Trophoblast cell (in vitro differentiated cells and primary cell): ENCODE data around the gene KIAA0930.

Experiments
- DNase-seq, 2 donors: peaks; one replicate each; pipeline ENCODE4 v3.0.0-alpha.2; 2016
- H2AFZ ChIP-seq: 2 replicates; pipeline ENCODE4 v1.6.1; 2013; ENCODE audit warnings: low read length, moderate library complexity, mild to moderate bottlenecking; ENCODE audit not compliant: insufficient read depth, poor library complexity
- H2AK5ac ChIP-seq: 2 replicates; pipeline ENCODE4 v1.6.1; 2013; ENCODE audit warnings: mild to moderate bottlenecking, low read length
- H2BK120ac ChIP-seq: 2 replicates; pipeline ENCODE4 v1.6.1; 2013; ENCODE audit warnings: low read length, mild to moderate bottlenecking, moderate library complexity; ENCODE audit not compliant: insufficient read depth, poor library complexity
- H2BK12ac ChIP-seq: 2 replicates; pipeline ENCODE4 v1.6.1; 2013; ENCODE audit warnings: mild to moderate bottlenecking, low read length, moderate library complexity
- H2BK5ac ChIP-seq: 2 replicates; pipeline ENCODE4 v1.6.1; 2013; ENCODE audit warnings: low read length, low read depth, moderate library complexity, mild to moderate bottlenecking; ENCODE audit not compliant: poor library complexity
- H3K14ac ChIP-seq: 2 replicates; pipeline ENCODE4 v1.6.1; 2013; ENCODE audit warnings: mild to moderate bottlenecking, low read length
- H3K18ac ChIP-seq: 2 replicates; pipeline ENCODE4 v1.6.1; 2013; ENCODE audit warnings: mild to moderate bottlenecking, low read length
- H3K23ac ChIP-seq: 2 replicates; pipeline ENCODE4 v1.6.1; 2013; ENCODE audit warnings: low read length
- H3K27ac ChIP-seq: 2 replicates; pipeline ENCODE4 v1.5.1; 2013; ENCODE audit warnings: low read depth, mild to moderate bottlenecking, inconsistent platforms, low read length, moderate library complexity
- H3K27me3 ChIP-seq: 2 replicates; pipeline ENCODE4 v1.6.1; 2013; ENCODE audit warnings: inconsistent platforms, mild to moderate bottlenecking, low read length, moderate library complexity; ENCODE audit not compliant: insufficient read depth
- H3K36me3 ChIP-seq, 2 experiments: 1 replicate in 1 of 2; 2 replicates in 1 of 2; pipeline ENCODE4 v1.6.1; 2013; ENCODE audit warnings: low read length in 2 of 2, mild to moderate bottlenecking in 2 of 2, moderate library complexity in 1 of 2; ENCODE audit not compliant: insufficient read depth in 2 of 2, control insufficient read depth in 1 of 2
- H3K4ac ChIP-seq: 2 replicates; pipeline ENCODE4 v1.6.1; 2013; ENCODE audit warnings: low read depth, mild to moderate bottlenecking, low read length, moderate library complexity
- H3K4me1 ChIP-seq, 2 experiments: 1 replicate in 1 of 2; 2 replicates in 1 of 2; pipeline ENCODE4 v1.6.1; 2013; ENCODE audit warnings: low read length in 2 of 2, mild to moderate bottlenecking in 2 of 2, moderate library complexity in 1 of 2; ENCODE audit not compliant: insufficient read depth in 2 of 2, control insufficient read depth in 1 of 2
- H3K4me2 ChIP-seq: 2 replicates; pipeline ENCODE4 v1.6.1; 2013; ENCODE audit warnings: inconsistent platforms, mild to moderate bottlenecking, low read length, moderate library complexity
- H3K4me3 ChIP-seq: 2 replicates; pipeline ENCODE4 v1.5.1; 2013; ENCODE audit warnings: mild to moderate bottlenecking, low read depth, low read length, inconsistent platforms
- H3K79me1 ChIP-seq: one replicate; pipeline ENCODE4 v1.6.1; 2013; ENCODE audit warnings: low read length
- H3K79me2 ChIP-seq: 2 replicates; pipeline ENCODE4 v1.6.1; 2013; ENCODE audit warnings: low read length, mild to moderate bottlenecking; ENCODE audit not compliant: control insufficient read depth, insufficient read depth, poor library complexity
- H3K9ac ChIP-seq: 2 replicates; pipeline ENCODE4 v1.6.1; 2013; ENCODE audit warnings: mild to moderate bottlenecking, low read length
- H3K9me3 ChIP-seq: 2 replicates; pipeline ENCODE4 v1.6.1; 2013; ENCODE audit warnings: low read depth, mild to moderate bottlenecking, control low read depth, inconsistent platforms, low read length; ENCODE audit not compliant: insufficient read depth
- H4K12ac ChIP-seq: 2 replicates; pipeline ENCODE4 v1.6.1; 2013; ENCODE audit warnings: low read depth, mild to moderate bottlenecking, low read length, moderate library complexity
- H4K8ac ChIP-seq: 2 replicates; pipeline ENCODE4 v1.6.1; 2013; ENCODE audit warnings: low read depth, mild to moderate bottlenecking, low read length, moderate library complexity
- H4K91ac ChIP-seq: one replicate; pipeline ENCODE4 v1.6.1; 2013; ENCODE audit warnings: low read depth, mild to moderate bottlenecking, low read length, moderate library complexity
- WGBS: extraction: QIAGEN DNeasy Blood & Tissue Kit; methylation state at CpG from one replicate; pipeline ENCODE4 v1.1.7; 2013; ENCODE audit warnings: missing lambda C conversion rate; ENCODE audit not compliant: insufficient read length, insufficient coverage; ENCODE audit errors: extremely low coverage; 5-methylcytosine and 5-hydroxymethylcytosine counted together

KIAA0930 gene

DNA sequence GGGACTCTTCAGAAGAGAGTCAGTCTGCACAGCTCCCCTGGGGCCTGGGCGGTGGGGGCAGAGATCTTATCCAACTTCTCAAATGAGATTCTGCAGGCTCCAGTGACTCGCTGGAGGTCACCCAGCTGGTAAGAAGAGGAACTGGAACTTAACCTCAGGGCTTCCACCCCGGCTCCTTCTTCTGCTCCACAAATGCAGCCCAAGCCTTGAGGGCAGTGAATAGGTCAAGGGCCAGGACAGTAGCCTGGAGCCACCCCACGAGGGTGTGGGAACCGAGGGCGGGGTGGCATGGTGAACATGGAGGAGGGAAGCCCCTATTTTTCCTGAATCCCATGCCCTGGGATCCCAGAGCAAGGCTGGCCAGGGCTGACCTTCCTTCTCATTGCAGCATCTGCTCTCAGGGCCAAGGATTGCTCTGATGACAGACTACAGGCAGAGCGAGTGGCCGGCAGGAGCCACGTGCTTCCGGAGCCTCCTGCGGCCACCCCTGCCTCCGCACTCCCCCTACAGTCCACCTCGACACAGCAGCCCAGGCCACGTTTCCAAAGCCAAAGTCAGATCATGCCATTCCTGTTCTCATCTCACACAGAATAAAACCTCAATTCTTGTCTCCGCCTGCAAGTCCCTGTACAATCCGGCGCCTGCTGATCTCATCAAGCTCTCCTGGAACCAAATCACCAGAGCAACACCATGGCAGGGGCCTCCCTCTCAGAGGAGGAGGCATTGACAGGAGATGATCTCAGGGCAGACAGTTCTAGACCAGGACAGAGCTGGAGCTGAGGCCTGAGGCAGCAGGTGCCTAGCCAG is 23.0 kb upstream of the KIAA0930 start:
- Histone ChIP-seq H3K9ac (no peak overlapping the region), H3K4me3 (no peak overlapping the region), H3K79me1 (peaks cover 16% of the 10 kb centered on the region), H3K4me1 (peaks cover 17 to 23% of the 10 kb centered on the region in 2 experiments), H3K18ac (peak overlapping the region; percentile 8), H4K91ac (peak overlapping the region; percentile 78), H3K14ac (peak overlapping the region; percentile 5), H2BK5ac (peak overlapping the region; percentile 52), H2AFZ (peak overlapping the region; percentile 8), H4K12ac (no peak overlapping the region), H3K9me3 (no peaks in the 10 kb centered on the region), H2BK120ac (peak overlapping the region; percentile 61), H3K27ac (peak overlapping the region; percentile 14), H3K79me2 (peaks cover 2% of the 10 kb centered on the region), H2BK12ac (peak overlapping the region; percentile 34), H3K27me3 (no peaks in the 10 kb centered on the region), H3K4ac (no peak overlapping the region), H3K23ac (no peak overlapping the region), H4K8ac (peak overlapping the region; percentile 5), H3K36me3 (no peaks in the 10 kb centered on the region), H2AK5ac (no peak overlapping the region), H3K4me2 (peak overlapping the region; percentile 8)
- no CpG with 5 or more reads among the region's 17 CpGs for WGBS
- peak; percentile 83 to 85 for DNase-seq

GRCh38 chr22:45262931-45263462 is 22.3 kb upstream of the KIAA0930 start:
- Histone ChIP-seq H3K9me3 (no peaks in the 10 kb centered on the region), H2BK120ac (peak overlapping the region; percentile 34), H3K4me1 (peaks cover 17 to 23% of the 10 kb centered on the region in 2 experiments), H2AFZ (no peak overlapping the region), H3K36me3 (no peaks in the 10 kb centered on the region), H2BK5ac (no peak overlapping the region), H4K12ac (no peak overlapping the region), H2AK5ac (peak overlapping the region; percentile 93), H3K4ac (no peak overlapping the region), H3K9ac (no peak overlapping the region), H3K79me2 (peaks cover 2% of the 10 kb centered on the region), H4K8ac (peak overlapping the region; percentile 1), H3K79me1 (peaks cover 15% of the 10 kb centered on the region), H2BK12ac (peak overlapping the region; percentile 20), H3K4me2 (no peak overlapping the region), H3K14ac (no peak overlapping the region), H4K91ac (peak overlapping the region; percentile 42), H3K23ac (no peak overlapping the region), H3K27ac (peak overlapping the region; percentile 46), H3K4me3 (no peak overlapping the region), H3K27me3 (no peaks in the 10 kb centered on the region), H3K18ac (peak overlapping the region; percentile 21)
- WGBS = no CpG with 5 or more reads among the region's 14 CpGs
- DNase-seq = no peak

DNA sequence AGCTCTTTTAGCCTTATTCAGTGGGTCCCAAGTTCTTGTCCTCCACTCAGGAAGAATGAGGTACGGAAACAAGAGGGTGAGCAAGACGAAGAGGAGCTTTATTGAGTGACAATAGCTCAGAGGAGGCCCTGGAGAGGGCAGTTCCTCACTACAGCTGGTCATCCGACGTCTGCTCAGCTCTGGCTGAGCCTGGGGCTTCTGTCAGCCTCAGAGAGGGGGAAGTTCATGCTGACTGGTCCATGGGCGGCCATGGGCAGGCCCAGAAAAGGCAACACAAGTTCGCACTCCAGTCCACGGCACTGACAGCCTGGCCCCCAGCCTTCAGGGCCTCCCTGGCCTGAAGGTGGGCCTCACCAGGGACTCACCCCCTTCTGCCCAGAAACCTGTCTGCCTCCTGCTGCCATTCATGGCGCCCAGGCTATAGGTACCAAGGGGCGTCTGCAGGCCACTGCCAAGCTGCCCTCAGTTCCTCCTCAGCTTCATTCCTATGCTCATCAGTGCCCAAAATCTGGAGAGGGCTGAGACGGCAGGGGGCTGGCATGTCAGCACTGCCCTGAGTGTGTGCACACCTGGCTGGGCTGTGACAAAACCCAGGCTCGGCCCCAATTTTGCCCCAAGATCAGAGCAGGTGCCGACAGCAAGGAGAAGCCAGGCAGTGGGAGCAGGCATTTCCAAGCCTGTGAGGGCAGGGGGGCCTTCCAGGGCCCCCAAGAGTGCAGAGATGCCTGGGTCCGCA is 21.7 kb upstream of the KIAA0930 start:
- peaks cover 12% of the 10 kb centered on the region for H3K79me1 ChIP-seq
- peak overlapping the region; percentile 46 for H3K18ac ChIP-seq
- DNase-seq = no peak
- no peak overlapping the region for H3K4me2 ChIP-seq
- no peak overlapping the region for H3K27ac ChIP-seq
- H3K79me2 ChIP-seq = peaks cover 2% of the 10 kb centered on the region
- peak overlapping the region; percentile 53 for H4K8ac ChIP-seq
- H3K14ac ChIP-seq = peak overlapping the region; percentile 85
- peaks cover 17 to 23% of the 10 kb centered on the region in 2 experiments for H3K4me1 ChIP-seq
- no peak overlapping the region for H2BK5ac ChIP-seq
- no peaks in the 10 kb centered on the region for H3K36me3 ChIP-seq
- H4K91ac ChIP-seq = peak overlapping the region; percentile 42
- H2BK120ac ChIP-seq = peak overlapping the region; percentile 70
- H2AK5ac ChIP-seq = peak overlapping the region; percentile 93
- no peaks in the 10 kb centered on the region for H3K27me3 ChIP-seq
- H3K9me3 ChIP-seq = no peaks in the 10 kb centered on the region
- H3K23ac ChIP-seq = no peak overlapping the region
- WGBS = no CpG with 5 or more reads among the region's 13 CpGs
- H2BK12ac ChIP-seq = peak overlapping the region; percentile 52
- H3K4ac ChIP-seq = no peak overlapping the region
- no peak overlapping the region for H4K12ac ChIP-seq
- no peak overlapping the region for H3K9ac ChIP-seq
- H3K4me3 ChIP-seq = no peak overlapping the region
- no peak overlapping the region for H2AFZ ChIP-seq

DNA sequence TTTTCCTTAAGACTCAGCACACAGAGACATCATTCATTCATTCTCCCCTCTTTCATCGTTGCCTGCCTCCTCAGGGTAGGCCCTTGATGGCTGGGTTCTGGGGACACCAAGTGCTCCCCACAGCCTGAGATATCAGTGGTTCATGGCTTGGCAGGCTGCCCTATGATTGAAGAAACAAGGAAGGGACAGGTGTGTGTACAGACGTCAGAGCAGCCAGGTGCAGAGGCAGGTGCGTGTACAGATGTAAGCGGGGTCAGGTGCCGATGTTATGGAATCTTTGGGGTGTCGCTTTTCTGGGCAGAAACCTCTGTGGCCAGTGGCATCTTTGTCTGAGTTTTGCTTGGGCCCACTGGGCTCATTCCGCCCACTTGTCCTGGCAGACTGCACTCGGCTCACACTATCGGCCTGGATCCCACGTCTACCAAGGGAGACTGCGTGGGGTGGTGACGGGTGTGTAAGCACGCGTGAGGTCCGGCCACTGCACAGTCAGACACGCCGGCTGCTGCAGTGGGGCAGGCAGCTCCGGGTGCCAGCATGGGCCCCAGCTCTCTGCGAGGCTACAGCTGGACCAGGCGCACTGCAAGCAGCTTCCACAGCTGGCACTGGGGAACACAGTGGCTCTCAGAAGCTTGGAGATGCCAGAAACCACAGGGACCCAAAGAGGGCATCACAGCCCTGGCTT is 20.9 kb upstream of the KIAA0930 start:
- peaks cover 2% of the 10 kb centered on the region for H3K79me2 ChIP-seq
- no peaks in the 10 kb centered on the region for H3K36me3 ChIP-seq
- H4K91ac ChIP-seq = peak overlapping the region; percentile 42
- H2BK12ac ChIP-seq = peak overlapping the region; percentile 7
- H3K23ac ChIP-seq = no peak overlapping the region
- no peak overlapping the region for H2BK120ac ChIP-seq
- peaks cover 17 to 23% of the 10 kb centered on the region in 2 experiments for H3K4me1 ChIP-seq
- no peak for DNase-seq
- H2AFZ ChIP-seq = no peak overlapping the region
- no peak overlapping the region for H3K9ac ChIP-seq
- no peak overlapping the region for H4K12ac ChIP-seq
- no peak overlapping the region for H4K8ac ChIP-seq
- peak overlapping the region; percentile 59 for H2AK5ac ChIP-seq
- no CpG with 5 or more reads among the region's 20 CpGs for WGBS
- no peak overlapping the region for H3K4me3 ChIP-seq
- no peak overlapping the region for H3K4me2 ChIP-seq
- no peak overlapping the region for H3K4ac ChIP-seq
- H3K27ac ChIP-seq = no peak overlapping the region
- no peak overlapping the region for H3K18ac ChIP-seq
- H3K14ac ChIP-seq = peak overlapping the region; percentile 22
- no peaks in the 10 kb centered on the region for H3K27me3 ChIP-seq
- H3K9me3 ChIP-seq = no peaks in the 10 kb centered on the region
- H2BK5ac ChIP-seq = no peak overlapping the region
- peaks cover 12% of the 10 kb centered on the region for H3K79me1 ChIP-seq
